Transverse colon (tissue), 3 donors: Measurements from ENCODE around the gene GNA15.

Experiments used
- EP300 ChIP-seq: sonication (generic); formaldehyde crosslinking; IDR thresholded peaks from one replicate; pipeline ENCODE4 v1.6.1; 2017; ENCODE audit warnings: antibody characterized with exemption, low read depth
- POLR2AphosphoS5 ChIP-seq, 3 donors: sonication (generic); formaldehyde crosslinking; IDR thresholded peaks; one replicate each; pipeline ENCODE4 v1.6.1; 2016; ENCODE audit warnings: antibody characterized with exemption in 3 of 3

DNA sequence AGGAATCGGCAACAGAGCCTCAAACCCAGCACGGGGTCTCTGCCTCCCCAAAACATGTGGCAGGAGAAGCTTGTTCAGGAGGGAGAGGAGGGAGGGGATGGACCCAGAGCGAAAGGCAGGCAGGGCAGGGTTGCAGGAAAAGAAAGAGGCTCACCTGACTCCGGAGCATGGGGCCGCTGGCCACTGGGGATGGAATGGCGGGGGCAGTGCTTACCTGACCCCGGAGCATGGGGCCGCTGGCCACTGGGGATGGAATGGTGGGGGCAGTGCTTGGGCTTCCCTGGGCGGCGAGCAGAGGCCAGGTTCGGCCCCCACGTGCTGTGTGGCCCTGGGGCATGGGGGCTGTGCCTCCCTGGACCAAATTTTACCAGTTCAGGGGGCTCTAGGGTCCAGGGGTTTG is 75.4 kb downstream of the GNA15 start:
- TF ChIP-seq POLR2AphosphoS5 (IDR thresholded peaks at IDR 0.05) (no peak), EP300 (no peak)
